ENCODE measurements around the gene HIGD1B. TPM values are rescaled to one million over a fixed set of nuclear protein-coding genes. Genes with fewer than 3 reads are reported as not detected.
"Not testable (repeated sequence)": the region's sequence is repeated elsewhere in the genome, so short reads cannot be mapped to it uniquely, and the experiment has no call there.

The HIGD1B gene
- total RNA-seq, 5 donors from 2014 or later (not counting 1 experiment from before 2014, with no cell fraction given), result not detected

GRCh38 chr17:44808156-44808555 lies 39.5 kb upstream of the HIGD1B start:
- H3K36me3 ChIP-seq (ENCODE audit: control insufficient read depth in 2 of 2, extremely low read depth in 1 of 2, insufficient read depth in 1 of 2, low read length in 1 of 2), result no peaks in the 10 kb centered on the region
- no peak overlapping the region for H3K4me3 ChIP-seq (ENCODE audit: control insufficient read depth in 1 of 2, extremely low read depth in 1 of 2, low read length in 1 of 2)
- Mint-ChIP-seq H3K27me3 (peaks cover 4 to 10% of the 10 kb centered on the region in 2 donors), H3K9me3 (no peaks in the 10 kb centered on the region), H3K4me1 (no peaks in the 10 kb centered on the region), H3K36me3 (no peaks in the 10 kb centered on the region), H3K4me3 (no peak overlapping the region), H3K27ac (no peak overlapping the region)
- no peaks in the 10 kb centered on the region for H3K4me1 ChIP-seq (ENCODE audit: control insufficient read depth in 1 of 2, extremely low read depth in 1 of 2, insufficient read depth in 2 of 2, low read length in 2 of 2)
- no peaks in the 10 kb centered on the region for H3K9me3 ChIP-seq
- CTCF ChIA-PET, result no interaction called here
- H3K27ac ChIP-seq (ENCODE audit: low read length), result no peak overlapping the region
- no CpG with 5 or more reads among the region's 4 CpGs for WGBS (ENCODE audit: insufficient coverage)
- POLR2A ChIA-PET, result no interaction called here
- DNase-seq (no peak), ATAC-seq (replicated peaks in 1 of 4) (no peak)
- peaks cover 0 to 28% of the 10 kb centered on the region in 2 experiments for H3K27me3 ChIP-seq (replicated peaks in 1 of 2; ENCODE audit: control insufficient read depth in 2 of 2, extremely low read depth in 1 of 2, insufficient read depth in 2 of 2, low read length in 1 of 2)

GRCh38 chr17:44808656-44809388 lies 38.9 kb upstream of the HIGD1B start:
- H3K27ac Mint-ChIP-seq; H3K36me3 Mint-ChIP-seq; H3K4me3 ChIP-seq (ENCODE audit: control insufficient read depth in 1 of 2, extremely low read depth in 1 of 2, low read length in 1 of 2); H3K27ac ChIP-seq (ENCODE audit: low read length); DNase-seq; H3K4me1 ChIP-seq (ENCODE audit: control insufficient read depth in 1 of 2, extremely low read depth in 1 of 2, insufficient read depth in 2 of 2, low read length in 2 of 2); POLR2A ChIA-PET; H3K9me3 ChIP-seq; H3K4me3 Mint-ChIP-seq; H3K4me1 Mint-ChIP-seq; ATAC-seq (replicated peaks in 1 of 4); H3K9me3 Mint-ChIP-seq; H3K36me3 ChIP-seq (ENCODE audit: control insufficient read depth in 2 of 2, extremely low read depth in 1 of 2, insufficient read depth in 1 of 2, low read length in 1 of 2): not testable (repeated sequence)
- CTCF ChIA-PET, result interaction anchor here in 1 of 2 donors (0.6 kb wide), 1 partner anchor 132 kb away, joined by 3 read pairs; no protein-coding TSS in a partner anchor
- peaks cover 0 to 28% of the 10 kb centered on the region in 2 experiments for H3K27me3 ChIP-seq (replicated peaks in 1 of 2; ENCODE audit: control insufficient read depth in 2 of 2, extremely low read depth in 1 of 2, insufficient read depth in 2 of 2, low read length in 1 of 2)
- WGBS (ENCODE audit: insufficient coverage), result 100% methylated on average over 2 of the region's 9 CpGs
- peaks cover 4 to 11% of the 10 kb centered on the region in 2 donors for H3K27me3 Mint-ChIP-seq

- peaks cover 0 to 9% of the 10 kb centered on the region in 2 donors for H3K27me3 Mint-ChIP-seq
- Histone ChIP-seq H3K4me1 (ENCODE audit: control insufficient read depth in 1 of 2, extremely low read depth in 1 of 2, insufficient read depth in 2 of 2, low read length in 2 of 2) (no peaks in the 10 kb centered on the region), H3K4me3 (ENCODE audit: control insufficient read depth in 1 of 2, extremely low read depth in 1 of 2, low read length in 1 of 2) (no peak overlapping the region), H3K27me3 (replicated peaks in 1 of 2; ENCODE audit: control insufficient read depth in 2 of 2, extremely low read depth in 1 of 2, insufficient read depth in 2 of 2, low read length in 1 of 2) (peaks cover 0 to 15% of the 10 kb centered on the region in 2 experiments), H3K36me3 (ENCODE audit: control insufficient read depth in 2 of 2, extremely low read depth in 1 of 2, insufficient read depth in 1 of 2, low read length in 1 of 2) (no peaks in the 10 kb centered on the region), H3K9me3 (no peaks in the 10 kb centered on the region), H3K27ac (ENCODE audit: low read length) (no peak overlapping the region)
- no peak overlapping the region for H3K4me3 Mint-ChIP-seq
- H3K9me3 Mint-ChIP-seq, result no peaks in the 10 kb centered on the region
- DNase-seq (no peak), ATAC-seq (replicated peaks in 1 of 4) (no peak)
- ChIA-PET POLR2A (no interaction called here), CTCF (no interaction called here)
- H3K4me1 Mint-ChIP-seq, result no peaks in the 10 kb centered on the region
- no peak overlapping the region for H3K27ac Mint-ChIP-seq
- no peaks in the 10 kb centered on the region for H3K36me3 Mint-ChIP-seq
- WGBS (ENCODE audit: insufficient coverage), result no CpG with 5 or more reads among the region's 4 CpGs
Measured at GRCh38 chr17:44812263-44812662, 35.4 kb upstream of the HIGD1B start.

- ATAC-seq (replicated peaks in 1 of 4); H3K4me3 ChIP-seq (ENCODE audit: control insufficient read depth in 1 of 2, extremely low read depth in 1 of 2, low read length in 1 of 2); H3K9me3 ChIP-seq; H3K27ac Mint-ChIP-seq; H3K4me1 Mint-ChIP-seq; POLR2A ChIA-PET; H3K36me3 ChIP-seq (ENCODE audit: control insufficient read depth in 2 of 2, extremely low read depth in 1 of 2, insufficient read depth in 1 of 2, low read length in 1 of 2); H3K27ac ChIP-seq (ENCODE audit: low read length); H3K9me3 Mint-ChIP-seq; H3K4me3 Mint-ChIP-seq; CTCF ChIA-PET; H3K36me3 Mint-ChIP-seq; DNase-seq; H3K4me1 ChIP-seq (ENCODE audit: control insufficient read depth in 1 of 2, extremely low read depth in 1 of 2, insufficient read depth in 2 of 2, low read length in 2 of 2): not testable (repeated sequence)
- peaks cover 0 to 16% of the 10 kb centered on the region in 2 experiments for H3K27me3 ChIP-seq (replicated peaks in 1 of 2; ENCODE audit: control insufficient read depth in 2 of 2, extremely low read depth in 1 of 2, insufficient read depth in 2 of 2, low read length in 1 of 2)
- peaks cover 1 to 17% of the 10 kb centered on the region in 2 donors for H3K27me3 Mint-ChIP-seq
- 89% methylated on average over 4 of the region's 6 CpGs for WGBS (ENCODE audit: insufficient coverage)
Measured at GRCh38 chr17:44818508-44818907, 29.2 kb upstream of the HIGD1B start.

- Mint-ChIP-seq H3K4me3 (no peak overlapping the region), H3K9me3 (no peaks in the 10 kb centered on the region), H3K36me3 (no peaks in the 10 kb centered on the region), H3K27ac (no peak overlapping the region), H3K4me1 (no peaks in the 10 kb centered on the region), H3K27me3 (peaks cover 5 to 32% of the 10 kb centered on the region in 2 donors)
- DNase-seq (no peak), ATAC-seq (replicated peaks in 1 of 4) (no peak)
- Histone ChIP-seq H3K36me3 (ENCODE audit: control insufficient read depth in 2 of 2, extremely low read depth in 1 of 2, insufficient read depth in 1 of 2, low read length in 1 of 2) (no peaks in the 10 kb centered on the region), H3K9me3 (no peaks in the 10 kb centered on the region), H3K4me1 (ENCODE audit: control insufficient read depth in 1 of 2, extremely low read depth in 1 of 2, insufficient read depth in 2 of 2, low read length in 2 of 2) (no peaks in the 10 kb centered on the region), H3K27ac (ENCODE audit: low read length) (no peak overlapping the region), H3K27me3 (replicated peaks in 1 of 2; ENCODE audit: control insufficient read depth in 2 of 2, extremely low read depth in 1 of 2, insufficient read depth in 2 of 2, low read length in 1 of 2) (peaks cover 0 to 36% of the 10 kb centered on the region in 2 experiments), H3K4me3 (ENCODE audit: control insufficient read depth in 1 of 2, extremely low read depth in 1 of 2, low read length in 1 of 2) (no peak overlapping the region)
- POLR2A ChIA-PET, result no interaction called here
- 89% methylated on average over 3 of the region's 7 CpGs for WGBS (ENCODE audit: insufficient coverage)
- CTCF ChIA-PET, result no interaction called here
Measured at GRCh38 chr17:44820631-44821212, 27.0 kb upstream of the HIGD1B start.

- Mint-ChIP-seq H3K27me3 (peaks cover 24 to 51% of the 10 kb centered on the region in 2 donors), H3K4me1 (peaks cover 9 to 11% (median 11%) of the 10 kb centered on the region in 3 donors)
- H3K36me3 Mint-ChIP-seq; POLR2A ChIA-PET; H3K27ac ChIP-seq (ENCODE audit: low read length); DNase-seq; CTCF ChIA-PET; H3K27ac Mint-ChIP-seq; H3K9me3 ChIP-seq; H3K4me1 ChIP-seq (ENCODE audit: control insufficient read depth in 1 of 2, extremely low read depth in 1 of 2, insufficient read depth in 2 of 2, low read length in 2 of 2); H3K9me3 Mint-ChIP-seq; H3K4me3 Mint-ChIP-seq; H3K4me3 ChIP-seq (ENCODE audit: control insufficient read depth in 1 of 2, extremely low read depth in 1 of 2, low read length in 1 of 2); H3K36me3 ChIP-seq (ENCODE audit: control insufficient read depth in 2 of 2, extremely low read depth in 1 of 2, insufficient read depth in 1 of 2, low read length in 1 of 2); ATAC-seq (replicated peaks in 1 of 4): not testable (repeated sequence)
- H3K27me3 ChIP-seq (replicated peaks in 1 of 2; ENCODE audit: control insufficient read depth in 2 of 2, extremely low read depth in 1 of 2, insufficient read depth in 2 of 2, low read length in 1 of 2), result peaks cover 3 to 52% of the 10 kb centered on the region in 2 experiments
- 98% methylated on average over 8 of the region's 9 CpGs for WGBS (ENCODE audit: insufficient coverage)
Measured at GRCh38 chr17:44825236-44825635, 22.4 kb upstream of the HIGD1B start.
